Keratinocyte (primary cell): ENCODE results near the gene TSHR.

ENCODE experiments used
- CTCF ChIP-seq, 3 experiments: IDR thresholded peaks in 1 of 3; conservative IDR thresholded peaks in 1 of 3; optimal IDR thresholded peaks in 1 of 3; 2 replicates in 2 of 3; 3 replicates in 1 of 3; pipeline versions ENCODE3 to v1.5.1; 2011; ENCODE audit warnings: low read length in 3 of 3, mild to moderate bottlenecking in 3 of 3, moderate library complexity in 2 of 3, control low read depth in 1 of 3, inconsistent platforms in 1 of 3; ENCODE audit not compliant: insufficient read depth in 2 of 3; ENCODE audit errors: extremely low read depth in 1 of 3
- EZH2 ChIP-seq: IDR thresholded peaks from one replicate; pipeline ENCODE4 v1.6.1; 2012; ENCODE audit warnings: inconsistent platforms, mild to moderate bottlenecking, low read length, moderate library complexity

GRCh38 chr14:80924365-80925103 lies 30.9 kb upstream of the TSHR start:
- TF ChIP-seq CTCF (optimal IDR thresholded peaks at IDR 0.05 in 1 of 3, IDR thresholded peaks at IDR 0.05 in 1 of 3, conservative IDR thresholded peaks at IDR 0.05 in 1 of 3; ENCODE audit: extremely low read depth in 1 of 3, insufficient read depth in 2 of 3, low read length in 3 of 3) = no peak
- TF ChIP-seq EZH2 = no peak
